HG03103 (cell line): ENCODE measurements around the gene MAST4.
A peak's percentile ranks its signal among the peaks of the same experiment; 100 is the strongest.

Experiments used
- ATAC-seq: cut with Tn5 transposase; IDR thresholded peaks from one replicate; pipeline ENCODE4 v1.9.1; 2021; ENCODE audit warnings: low read depth; ENCODE audit not compliant: unreplicated experiment

Gene MAST4

GRCh38 chr5:66829358-66829674, 233.1 kb downstream of the MAST4 start:
- ATAC-seq: no peak

- no peak for ATAC-seq
Observed at GRCh38 chr5:66829826-66830225, 233.6 kb downstream of the MAST4 start.

- no peak for ATAC-seq
Observed at GRCh38 chr5:66830636-66831035, 234.4 kb downstream of the MAST4 start.

DNA sequence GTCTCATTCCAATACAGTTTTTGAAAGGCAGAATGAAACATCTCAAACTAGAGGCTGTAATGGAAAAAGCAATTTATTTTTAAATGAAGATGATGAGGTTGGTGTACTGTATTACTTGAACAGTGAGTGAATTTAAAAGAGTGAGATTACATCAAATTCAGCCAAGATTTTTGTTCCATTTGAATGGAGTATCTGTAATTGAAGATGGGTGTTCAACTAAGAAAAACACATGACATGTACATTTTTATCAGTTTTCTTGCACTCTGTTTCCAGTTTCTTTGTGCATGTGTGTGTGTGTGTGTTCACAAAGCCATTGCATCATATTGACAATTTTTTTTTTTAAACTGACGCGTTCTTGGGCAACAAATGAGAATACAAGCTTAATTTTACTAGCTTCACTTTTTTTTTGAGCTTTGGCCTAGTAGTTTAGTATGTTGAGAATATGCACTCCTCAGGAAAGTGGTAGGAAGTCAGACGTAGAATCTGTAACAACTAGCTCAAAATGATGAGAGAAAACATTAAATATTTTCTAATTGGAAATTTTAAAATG, 243.5 kb downstream of the MAST4 start:
- ATAC-seq: no peak

DNA sequence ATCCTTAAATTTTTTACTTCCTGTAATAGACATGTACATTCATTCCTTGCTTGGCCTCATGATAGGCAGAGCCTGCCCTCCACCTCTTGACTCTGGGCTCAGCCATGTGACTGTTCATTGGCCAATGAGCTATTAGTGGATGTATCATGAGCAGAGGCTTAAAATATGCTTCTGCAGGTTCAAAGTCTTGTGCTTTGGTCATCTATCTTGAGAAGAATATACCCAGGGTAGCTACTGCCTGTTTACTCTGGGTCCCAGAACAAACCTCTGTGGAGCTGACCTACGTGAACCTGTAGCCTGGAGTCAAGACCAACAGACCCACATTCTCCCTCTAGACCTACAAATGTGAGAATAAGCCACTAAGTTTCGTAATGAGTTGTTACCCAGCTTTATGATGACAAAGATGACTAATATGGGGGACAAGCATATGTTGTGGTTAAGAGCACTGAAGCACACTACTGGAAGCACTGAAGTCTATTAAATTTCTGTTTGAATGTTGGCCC, 244.4 kb downstream of the MAST4 start:
- ATAC-seq: peak; percentile 98

DNA sequence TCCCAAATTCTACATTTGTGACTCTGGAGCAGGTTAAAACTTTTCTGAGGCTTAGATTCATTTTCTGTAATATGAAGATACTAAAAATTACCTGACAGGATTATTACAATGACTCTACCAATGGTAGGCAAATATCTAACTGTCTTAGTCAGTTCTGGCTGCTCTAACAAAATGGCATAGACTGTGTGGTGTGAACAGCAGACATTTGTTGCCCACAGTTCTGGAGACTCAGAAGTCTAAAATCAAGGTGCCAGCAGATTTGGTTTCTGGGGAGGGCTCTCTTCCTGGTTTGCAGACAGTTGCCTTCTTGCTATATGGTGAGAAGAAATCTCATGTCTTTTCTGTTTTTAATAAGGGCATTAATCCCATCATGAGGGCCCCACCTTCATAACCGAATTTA, 245.1 kb downstream of the MAST4 start:
- no peak for ATAC-seq

DNA sequence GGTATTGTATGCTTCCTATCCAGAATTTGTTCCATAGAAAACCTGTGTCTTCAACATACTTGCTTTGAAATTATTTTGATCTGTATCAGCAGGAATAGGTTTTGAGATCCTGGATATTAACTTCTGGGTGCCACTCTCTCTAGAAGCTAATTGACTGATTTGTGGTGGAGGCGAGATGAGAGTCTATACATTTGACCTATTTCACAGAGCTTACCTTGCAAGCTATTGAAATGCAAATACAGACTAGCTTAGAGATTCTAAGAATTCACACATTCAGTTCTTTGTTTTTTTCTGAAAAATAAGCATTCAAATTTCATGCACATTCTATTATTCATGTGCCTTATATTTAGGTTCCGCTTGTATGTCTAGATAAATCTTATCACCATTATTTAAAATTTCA, 246.3 kb downstream of the MAST4 start:
- ATAC-seq: no peak

GRCh38 chr5:66843065-66843464, 246.9 kb downstream of the MAST4 start:
- ATAC-seq: no peak

GRCh38 chr5:66848749-66849641, 252.8 kb downstream of the MAST4 start:
- no peak for ATAC-seq

DNA sequence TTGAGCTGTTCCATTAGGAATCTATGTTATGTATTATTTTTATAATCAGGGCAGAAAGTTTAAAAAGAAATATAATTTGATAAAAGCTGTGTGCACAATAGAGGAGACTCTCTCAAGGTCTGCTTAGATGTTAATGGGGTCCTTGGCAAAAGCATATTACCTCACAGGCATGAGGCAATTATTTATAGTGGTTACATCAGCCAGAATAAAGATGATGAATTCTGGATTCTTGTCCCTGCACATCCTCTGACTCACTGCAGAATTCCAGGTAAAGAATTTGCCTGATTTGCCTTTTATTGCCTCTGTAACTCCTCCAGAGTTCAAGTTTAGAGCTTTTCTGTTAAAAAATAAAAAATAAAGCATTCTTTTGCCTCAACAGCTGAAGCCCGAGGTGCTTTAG, 253.6 kb downstream of the MAST4 start:
- no peak for ATAC-seq

GRCh38 chr5:66850354-66851075, 254.3 kb downstream of the MAST4 start:
- ATAC-seq: no peak

DNA sequence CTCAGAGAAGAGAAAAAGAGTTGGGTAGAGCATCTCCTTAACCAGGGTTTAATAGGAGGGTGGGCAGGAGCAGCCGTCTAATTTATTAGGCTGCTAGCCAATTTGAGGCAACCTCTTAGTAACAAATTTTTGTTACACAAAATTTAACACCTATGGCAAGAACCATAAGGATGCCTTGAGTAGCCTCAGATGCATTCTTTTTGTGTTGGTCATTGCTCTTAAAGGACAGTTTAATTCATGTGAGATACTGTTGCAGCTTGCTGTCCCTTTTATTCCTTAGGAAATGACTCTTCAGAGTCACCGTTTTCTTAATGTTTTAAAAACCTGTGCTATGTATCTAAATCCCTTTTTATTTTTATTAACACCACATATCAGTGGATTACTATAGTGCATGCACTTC, 255.1 kb downstream of the MAST4 start:
- no peak for ATAC-seq

GRCh38 chr5:66854416-66854815, 258.2 kb downstream of the MAST4 start:
- no peak for ATAC-seq

DNA sequence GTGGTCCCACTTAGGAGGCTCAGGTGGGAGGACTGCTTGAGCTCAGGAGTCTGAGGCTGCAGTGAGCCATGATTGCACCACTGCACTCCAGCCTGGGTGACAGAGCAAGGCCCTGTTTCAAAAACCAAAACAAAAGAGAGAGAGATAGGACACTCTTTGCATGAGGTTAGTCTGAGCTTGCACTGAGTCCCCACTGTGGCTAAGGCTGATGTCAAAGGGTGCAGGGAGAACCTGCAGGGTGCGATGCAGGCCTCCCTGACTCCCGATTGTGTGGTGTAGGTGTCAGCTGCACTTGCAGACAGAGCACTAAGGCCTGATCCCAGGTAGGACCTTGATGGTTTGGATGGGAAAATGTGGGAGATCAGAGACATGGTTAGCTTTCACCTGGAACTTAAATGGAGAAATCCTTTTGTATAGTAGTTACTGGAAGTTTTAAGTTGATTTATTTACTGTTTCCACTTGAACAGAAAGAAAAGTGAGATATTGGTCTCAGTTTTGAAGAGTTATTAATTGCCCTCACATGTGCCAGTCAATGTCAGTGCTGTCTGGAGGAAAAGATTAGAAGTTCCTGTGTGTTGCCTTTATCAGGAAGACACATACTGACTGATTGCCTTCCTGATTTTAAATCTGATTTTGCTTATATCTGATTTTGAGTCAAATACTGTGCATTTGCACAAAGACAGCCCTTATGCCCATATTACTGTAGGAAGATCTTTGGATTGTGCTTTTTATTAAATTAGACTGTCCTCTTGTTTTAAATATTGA, 260.0 kb downstream of the MAST4 start:
- no peak for ATAC-seq

GRCh38 chr5:66859526-66859925, 263.3 kb downstream of the MAST4 start:
- no peak for ATAC-seq

DNA sequence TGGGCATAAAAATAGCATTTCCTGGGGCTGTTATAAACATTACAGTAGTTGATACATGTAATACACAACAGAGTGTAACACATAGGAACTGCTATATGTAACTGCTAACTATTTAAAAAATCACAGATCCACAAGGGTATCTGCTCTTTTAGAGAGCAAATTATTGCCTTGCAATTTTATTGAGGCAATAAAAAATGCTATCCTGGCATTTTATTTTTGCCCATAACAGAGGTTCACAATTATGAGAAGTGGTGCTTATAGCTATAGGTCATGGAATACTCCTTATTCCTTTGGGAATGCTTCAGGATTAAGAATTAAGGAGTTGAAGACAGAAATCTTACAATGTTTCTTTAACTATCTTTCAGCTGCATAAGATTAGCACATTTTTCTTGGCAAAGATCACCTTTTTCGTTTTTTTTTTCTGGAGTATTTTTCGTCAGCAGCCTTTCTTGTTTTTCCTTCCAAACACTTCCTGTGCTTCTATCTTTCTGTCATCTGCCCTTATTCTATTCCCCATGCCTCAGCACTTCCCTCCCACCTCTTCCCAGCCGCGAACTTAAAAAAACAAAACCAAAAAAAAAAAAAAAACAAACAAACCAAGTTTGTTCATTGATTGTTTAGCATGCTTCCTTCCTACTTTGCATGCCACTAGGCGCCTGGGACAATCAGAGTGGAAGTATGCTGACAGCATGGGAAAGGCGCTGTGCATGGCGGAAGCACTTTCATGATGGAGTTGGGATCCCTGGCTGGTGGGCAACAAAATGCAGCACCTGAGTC, 264.2 kb downstream of the MAST4 start:
- ATAC-seq: no peak

DNA sequence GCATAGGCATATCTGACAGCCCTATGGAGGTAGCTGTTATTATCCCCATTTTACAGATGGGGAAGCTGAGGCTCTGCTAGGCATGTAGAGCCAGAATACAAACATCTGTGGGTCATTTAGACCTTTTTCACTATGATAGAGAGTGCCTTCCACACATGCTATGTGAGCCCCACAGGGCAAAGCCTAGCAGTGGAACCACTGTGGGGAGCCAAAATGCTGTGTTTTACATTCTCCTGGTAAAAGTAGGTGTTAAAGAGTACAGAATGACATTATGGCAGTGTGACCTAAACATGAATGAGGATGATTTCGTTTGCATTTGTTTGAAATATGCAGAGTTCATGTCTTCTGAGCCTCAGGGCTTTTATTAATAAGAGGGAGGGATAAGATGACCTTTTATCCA, 265.2 kb downstream of the MAST4 start:
- no peak for ATAC-seq

GRCh38 chr5:66862020-66862419, 265.8 kb downstream of the MAST4 start:
- no peak for ATAC-seq

DNA sequence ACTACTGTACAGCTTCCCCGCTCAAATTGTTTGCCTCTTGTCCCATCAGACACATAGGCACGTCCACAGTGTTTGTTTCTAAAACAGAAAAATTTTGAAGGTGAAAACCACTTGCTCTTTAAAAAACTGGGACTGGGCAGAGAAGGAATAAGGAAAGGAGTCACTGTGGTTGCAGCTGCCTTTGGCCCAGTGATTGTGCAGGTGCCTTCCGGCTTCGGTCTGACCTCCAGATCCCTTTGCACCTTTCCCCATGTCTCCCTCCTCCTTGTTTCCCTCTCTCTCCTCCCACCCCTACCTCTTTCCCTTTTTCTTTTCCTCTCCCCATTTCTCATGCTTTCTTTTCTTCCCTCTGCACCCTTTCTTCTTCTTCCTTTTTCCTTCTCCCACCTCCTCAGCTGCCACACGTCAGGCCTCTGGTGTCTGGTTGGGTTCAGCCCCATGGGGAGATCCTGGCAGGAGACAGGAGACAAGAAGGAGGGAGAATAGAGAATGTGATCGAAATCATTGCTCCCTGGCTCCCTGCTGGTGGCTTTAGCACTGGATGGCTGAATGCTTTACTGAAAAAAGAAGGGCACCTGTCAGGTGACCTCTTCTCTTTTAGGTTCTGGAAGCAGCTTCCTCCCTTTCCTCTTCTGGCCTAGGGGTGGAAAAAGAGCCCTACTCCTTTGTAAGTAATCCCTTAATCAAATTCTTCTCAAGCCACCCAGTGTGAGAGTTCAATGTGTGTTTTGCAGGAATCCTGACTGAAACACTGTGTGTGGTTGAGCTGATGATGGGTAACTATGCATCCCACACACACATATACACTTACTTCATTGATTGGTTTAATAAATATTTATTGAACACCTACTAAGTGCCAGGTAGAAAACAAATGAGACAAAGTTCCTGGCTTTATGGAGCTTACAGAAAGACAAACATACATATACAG, 267.3 kb downstream of the MAST4 start:
- ATAC-seq: no peak
